Keratinocyte (primary cell): ENCODE results near the gene PRR23E. TPM values are rescaled to one million over a fixed set of nuclear protein-coding genes. Genes with fewer than 3 reads are reported as not detected.

ENCODE experiments used
- DNase-seq: peaks from one replicate; pipeline ENCODE4 v3.0.0-alpha.2; 2011; ENCODE audit warnings: low read depth, missing footprints, low spot score
- FAIRE-seq: peaks from 2 replicates; lab custom pipeline; 2011; peaks lifted over from hg19 to GRCh38; lab: Jason Lieb, UNC
- H2AFZ ChIP-seq: 2 replicates; pipeline ENCODE4 v1.6.0; 2012; ENCODE audit warnings: low read length, control low read depth, inconsistent platforms; ENCODE audit not compliant: control insufficient read depth
- H3K27ac ChIP-seq: 2 replicates; pipeline ENCODE4 v1.5.1; 2011; ENCODE audit warnings: low read length; ENCODE audit not compliant: control insufficient read depth, insufficient read depth
- H3K27me3 ChIP-seq: 3 replicates; pipeline ENCODE4 v1.6.0; 2011; ENCODE audit warnings: low read length; ENCODE audit not compliant: control insufficient read depth, insufficient read depth; ENCODE audit errors: extremely low read depth
- H3K36me3 ChIP-seq, 2 experiments: 2 replicates in 1 of 2; 3 replicates in 1 of 2; pipeline ENCODE4 v1.5.1; 2011; ENCODE audit warnings: low read length in 2 of 2, mild to moderate bottlenecking in 1 of 2; ENCODE audit not compliant: control insufficient read depth in 2 of 2, insufficient read depth in 2 of 2; ENCODE audit errors: extremely low read depth in 1 of 2
- H3K4me1 ChIP-seq: 3 replicates; pipeline ENCODE4 v1.5.1; 2011; ENCODE audit warnings: low read length; ENCODE audit not compliant: control insufficient read depth, insufficient read depth; ENCODE audit errors: extremely low read depth
- H3K4me2 ChIP-seq: 3 replicates; pipeline ENCODE4 v1.6.0; 2011; ENCODE audit warnings: low read depth, low read length; ENCODE audit not compliant: control insufficient read depth, insufficient read depth; ENCODE audit errors: extremely low read depth
- H3K4me3 ChIP-seq, 3 experiments: fragments of 200-600 bp in 1 of 3; sonication (generic) in 1 of 3; 2 replicates in 2 of 3; 3 replicates in 1 of 3; pipeline ENCODE4 v1.5.1; 2011 to 2016; ENCODE audit warnings: low read length in 3 of 3, mild to moderate bottlenecking in 3 of 3, control low read depth in 2 of 3, inconsistent platforms in 1 of 3, low read depth in 1 of 3, mixed read lengths in 1 of 3, mixed run types in 1 of 3, moderate library complexity in 1 of 3; ENCODE audit not compliant: control insufficient read depth in 2 of 3, insufficient read depth in 2 of 3; ENCODE audit errors: extremely low read depth in 1 of 3
- H3K79me2 ChIP-seq: 2 replicates; pipeline ENCODE4 v1.6.0; 2012; ENCODE audit warnings: low read length; ENCODE audit not compliant: control insufficient read depth, insufficient read depth
- H3K9ac ChIP-seq: 3 replicates; pipeline ENCODE4 v1.6.0; 2011; ENCODE audit warnings: low read length; ENCODE audit not compliant: control insufficient read depth, insufficient read depth; ENCODE audit errors: extremely low read depth
- H3K9me1 ChIP-seq: 3 replicates; pipeline ENCODE4 v1.6.0; 2011; ENCODE audit warnings: low read length; ENCODE audit not compliant: control insufficient read depth, insufficient read depth; ENCODE audit errors: extremely low read depth
- H3K9me3 ChIP-seq: 2 replicates; pipeline ENCODE4 v1.5.1; 2012; ENCODE audit warnings: low read depth, low read length; ENCODE audit not compliant: control insufficient read depth
- H4K20me1 ChIP-seq: 3 replicates; pipeline ENCODE4 v1.6.0; 2011; ENCODE audit warnings: low read length; ENCODE audit not compliant: control insufficient read depth, insufficient read depth; ENCODE audit errors: extremely low read depth
- EZH2 ChIP-seq: IDR thresholded peaks from one replicate; pipeline ENCODE4 v1.6.1; 2012; ENCODE audit warnings: inconsistent platforms, mild to moderate bottlenecking, low read length, moderate library complexity
- dilution Hi-C: fragments of 300-500 bp; cut with MboI; formaldehyde crosslinking; loops from one replicate; pipeline ENCODE4 v1.7.0; 2020; ENCODE audit warnings: low sequenced_read_pairs; ENCODE audit not compliant: extremely low pct_ligation_motif_present
- polyA plus RNA-seq, 5 experiments: library from polyadenylated mRNA; depleted of rRNA in 3 of 5; stranded (reverse) in 3 of 5; stranded (forward) in 1 of 5; unstranded in 1 of 5; fragments of >200 nt; gene quantifications; 1 replicate in 1 of 5; 2 replicates in 3 of 5; 3 replicates in 1 of 5; pipeline versions ENCODE4 v1.2.1 to v1.2.3, GENCODE V29; 2011 to 2012; ENCODE audit warnings: missing spikeins in 2 of 5, low read depth in 1 of 5, low replicate concordance in 1 of 5
- TF ChIP-seq, protein P1 (sequence below), 3 experiments: IDR thresholded peaks in 1 of 3; conservative IDR thresholded peaks in 1 of 3; optimal IDR thresholded peaks in 1 of 3; 2 replicates in 2 of 3; 3 replicates in 1 of 3; pipeline versions ENCODE3 to v1.5.1; 2011; ENCODE audit warnings: low read length in 3 of 3, mild to moderate bottlenecking in 3 of 3, moderate library complexity in 2 of 3, control low read depth in 1 of 3, inconsistent platforms in 1 of 3; ENCODE audit not compliant: insufficient read depth in 2 of 3; ENCODE audit errors: extremely low read depth in 1 of 3

The PRR23E gene
- polyA plus RNA-seq, 1 donor (not counting 4 experiments of a cell fraction or from before 2014, with no cell fraction given): not detected

GRCh38 chr3:127182848-127183714 is 9.8 kb upstream of the PRR23E start:
- Histone ChIP-seq H3K9ac (no peak overlapping the region), H3K4me3 (no peak overlapping the region), H3K9me1 (no peaks in the 10 kb centered on the region), H3K79me2 (no peaks in the 10 kb centered on the region), H3K9me3 (no peaks in the 10 kb centered on the region), H3K27me3 (peaks cover 4% of the 10 kb centered on the region), H3K4me1 (no peaks in the 10 kb centered on the region), H3K4me2 (no peak overlapping the region), H4K20me1 (no peaks in the 10 kb centered on the region), H2AFZ (no peak overlapping the region), H3K27ac (no peak overlapping the region), H3K36me3 (no peaks in the 10 kb centered on the region)
- DNase-seq: no peak
- TF ChIP-seq EZH2: no peak
- TF ChIP-seq, protein P1, sequence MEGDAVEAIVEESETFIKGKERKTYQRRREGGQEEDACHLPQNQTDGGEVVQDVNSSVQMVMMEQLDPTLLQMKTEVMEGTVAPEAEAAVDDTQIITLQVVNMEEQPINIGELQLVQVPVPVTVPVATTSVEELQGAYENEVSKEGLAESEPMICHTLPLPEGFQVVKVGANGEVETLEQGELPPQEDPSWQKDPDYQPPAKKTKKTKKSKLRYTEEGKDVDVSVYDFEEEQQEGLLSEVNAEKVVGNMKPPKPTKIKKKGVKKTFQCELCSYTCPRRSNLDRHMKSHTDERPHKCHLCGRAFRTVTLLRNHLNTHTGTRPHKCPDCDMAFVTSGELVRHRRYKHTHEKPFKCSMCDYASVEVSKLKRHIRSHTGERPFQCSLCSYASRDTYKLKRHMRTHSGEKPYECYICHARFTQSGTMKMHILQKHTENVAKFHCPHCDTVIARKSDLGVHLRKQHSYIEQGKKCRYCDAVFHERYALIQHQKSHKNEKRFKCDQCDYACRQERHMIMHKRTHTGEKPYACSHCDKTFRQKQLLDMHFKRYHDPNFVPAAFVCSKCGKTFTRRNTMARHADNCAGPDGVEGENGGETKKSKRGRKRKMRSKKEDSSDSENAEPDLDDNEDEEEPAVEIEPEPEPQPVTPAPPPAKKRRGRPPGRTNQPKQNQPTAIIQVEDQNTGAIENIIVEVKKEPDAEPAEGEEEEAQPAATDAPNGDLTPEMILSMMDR (optimal IDR thresholded peaks at IDR 0.05 in 1 of 3, IDR thresholded peaks at IDR 0.05 in 1 of 3, conservative IDR thresholded peaks at IDR 0.05 in 1 of 3; ENCODE audit: extremely low read depth in 1 of 3, insufficient read depth in 2 of 3, low read length in 3 of 3): no peak
- no peak for FAIRE-seq
- dilution Hi-C loops: no loop called here

DNA sequence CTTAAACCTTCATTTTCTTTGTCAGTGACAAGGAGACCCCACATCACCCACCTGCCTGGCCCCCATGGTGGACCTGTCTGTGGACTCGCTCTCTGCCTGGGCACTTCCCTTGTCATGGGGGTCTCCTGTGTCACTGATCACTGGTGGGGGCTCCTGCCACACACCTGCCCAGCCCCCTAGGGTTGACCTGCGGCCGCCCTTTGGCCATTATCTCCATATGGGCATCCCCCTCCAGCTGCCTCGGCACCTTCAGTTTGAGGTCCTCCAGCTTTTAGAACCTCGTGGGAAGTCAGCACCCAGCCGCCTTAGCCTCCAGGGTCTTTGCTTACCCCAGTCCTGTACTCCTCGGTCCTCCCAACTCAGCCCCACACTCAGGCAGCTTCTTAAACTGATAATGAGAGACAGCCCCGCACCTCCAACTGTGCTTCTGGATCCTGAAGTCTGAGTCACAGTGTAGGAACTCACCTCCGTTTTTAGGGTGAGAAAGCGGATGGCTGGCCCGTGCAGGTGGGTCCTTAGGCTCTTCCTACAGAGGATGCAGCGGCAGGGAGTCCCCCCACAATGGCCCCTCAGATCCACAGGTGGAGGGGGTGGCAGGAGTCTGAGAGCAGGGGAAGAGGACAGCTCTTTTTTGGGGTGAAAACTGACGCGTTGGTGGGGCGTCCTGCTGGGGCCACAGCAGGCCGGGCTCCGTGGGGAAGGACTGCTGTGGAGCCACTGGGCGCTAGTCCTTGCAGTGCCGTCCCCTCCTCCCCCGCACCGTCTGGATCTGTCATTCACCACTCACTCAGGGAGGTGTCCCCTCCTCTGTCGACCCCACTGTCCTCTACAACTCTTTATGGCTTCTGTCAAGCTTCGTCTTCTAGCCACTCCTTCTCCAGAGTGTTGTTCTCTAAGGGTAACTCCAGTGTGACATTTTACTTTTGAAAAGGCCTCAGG is 8.7 kb upstream of the PRR23E start:
- no peak for DNase-seq
- dilution Hi-C loops: no loop called here
- no peaks in the 10 kb centered on the region for H3K79me2 ChIP-seq
- no peak for FAIRE-seq
- no peaks in the 10 kb centered on the region for H3K36me3 ChIP-seq
- no peak overlapping the region for H2AFZ ChIP-seq
- H3K27me3 ChIP-seq: peaks cover 4% of the 10 kb centered on the region
- no peak overlapping the region for H3K4me3 ChIP-seq
- TF ChIP-seq EZH2: no peak
- TF ChIP-seq, protein P1 (optimal IDR thresholded peaks at IDR 0.05 in 1 of 3, IDR thresholded peaks at IDR 0.05 in 1 of 3, conservative IDR thresholded peaks at IDR 0.05 in 1 of 3; ENCODE audit: extremely low read depth in 1 of 3, insufficient read depth in 2 of 3, low read length in 3 of 3): no peak
- no peaks in the 10 kb centered on the region for H3K4me1 ChIP-seq
- no peak overlapping the region for H3K4me2 ChIP-seq
- H3K9me3 ChIP-seq: no peaks in the 10 kb centered on the region
- H3K9ac ChIP-seq: no peak overlapping the region
- H4K20me1 ChIP-seq: no peaks in the 10 kb centered on the region
- H3K9me1 ChIP-seq: no peaks in the 10 kb centered on the region
- H3K27ac ChIP-seq: no peak overlapping the region
